HG03039 (cell line): ENCODE measurements around the gene FAM120B.
"Not testable (repeated sequence)": the region's sequence is repeated elsewhere in the genome, so short reads cannot be mapped to it uniquely, and the experiment has no call there.

Experiments
- ATAC-seq: cut with Tn5 transposase; IDR thresholded peaks from one replicate; pipeline ENCODE4 v1.9.1; 2021; ENCODE audit warnings: mild to moderate bottlenecking, moderate library complexity; ENCODE audit not compliant: unreplicated experiment

Gene FAM120B

GRCh38 chr6:170375661-170376060 lies 69.1 kb downstream of the FAM120B start:
- ATAC-seq: no peak

DNA sequence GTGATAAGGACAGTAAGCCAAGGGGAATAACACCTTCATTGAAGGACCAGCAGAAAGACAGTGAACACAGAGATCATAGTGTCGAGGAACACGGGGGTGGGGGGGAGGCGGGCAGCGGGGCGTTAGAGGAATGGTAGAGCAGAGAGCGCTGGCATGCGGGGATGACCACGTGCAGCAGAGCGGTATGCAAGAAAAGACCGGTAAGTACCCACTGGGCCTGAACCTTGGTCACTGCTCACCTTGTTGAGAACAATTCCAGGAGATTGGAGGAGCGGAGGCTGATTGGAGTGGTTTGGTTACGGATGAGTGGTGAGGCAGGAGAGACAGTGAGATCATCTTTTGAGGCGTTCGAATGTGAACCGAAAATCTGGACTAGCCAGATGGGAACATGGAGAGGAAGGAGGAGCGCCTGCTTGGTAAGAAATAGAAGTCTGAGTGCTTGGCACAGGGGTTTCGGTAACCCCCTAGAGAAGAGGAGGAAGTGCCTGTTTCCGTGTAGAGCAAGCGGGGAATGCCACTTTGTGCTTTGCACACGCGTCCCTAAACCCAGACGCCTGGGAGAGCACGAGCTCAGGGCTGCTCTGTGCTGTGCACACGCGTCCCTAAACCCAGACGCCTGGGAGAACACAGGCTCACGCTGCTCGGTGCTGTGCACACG lies 70.0 kb downstream of the FAM120B start:
- no peak for ATAC-seq

- no peak for ATAC-seq
Measured at GRCh38 chr6:170378502-170378901, 71.9 kb downstream of the FAM120B start.

DNA sequence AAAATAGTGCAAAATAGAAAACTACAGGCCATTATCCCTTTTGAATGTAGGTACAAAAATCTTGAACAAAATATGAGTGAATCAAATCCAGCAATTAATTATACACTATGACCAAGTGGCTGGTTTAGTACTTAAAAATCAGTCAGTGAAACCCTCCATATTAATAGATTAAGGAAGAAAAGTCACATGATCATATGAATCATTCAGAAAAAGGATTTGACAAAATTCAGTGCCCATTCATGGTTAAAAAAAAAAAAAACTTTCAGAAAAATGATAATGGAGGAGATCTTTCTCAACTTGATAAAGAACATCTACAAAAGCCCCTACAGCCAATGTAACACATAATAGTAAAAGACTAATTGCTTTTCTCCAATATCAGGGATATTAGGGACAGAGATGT lies 75.0 kb downstream of the FAM120B start:
- ATAC-seq: no peak

- no peak for ATAC-seq
Measured at GRCh38 chr6:170383466-170384035, 77.0 kb downstream of the FAM120B start.

- no peak for ATAC-seq
Measured at GRCh38 chr6:170385506-170385905, 78.9 kb downstream of the FAM120B start.

DNA sequence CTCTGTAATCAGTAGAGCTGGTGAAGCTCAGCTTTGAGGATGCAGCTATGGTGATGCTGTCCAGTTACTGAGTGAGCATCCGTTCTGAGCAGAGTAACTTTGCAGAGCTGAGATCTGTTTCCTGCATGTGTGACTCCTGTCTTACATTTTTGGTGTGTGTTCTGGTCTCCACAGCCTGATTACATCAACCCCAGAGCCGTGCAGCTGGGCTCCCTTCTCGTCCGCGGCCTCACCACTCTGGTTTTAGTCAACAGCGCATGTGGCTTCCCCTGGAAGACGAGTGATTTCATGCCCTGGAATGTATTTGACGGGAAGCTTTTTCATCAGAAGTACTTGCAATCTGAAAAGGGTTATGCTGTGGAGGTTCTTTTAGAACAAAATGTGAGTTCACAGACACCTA lies 81.6 kb downstream of the FAM120B start:
- no peak for ATAC-seq

GRCh38 chr6:170393033-170393432 lies 86.5 kb downstream of the FAM120B start:
- no peak for ATAC-seq

DNA sequence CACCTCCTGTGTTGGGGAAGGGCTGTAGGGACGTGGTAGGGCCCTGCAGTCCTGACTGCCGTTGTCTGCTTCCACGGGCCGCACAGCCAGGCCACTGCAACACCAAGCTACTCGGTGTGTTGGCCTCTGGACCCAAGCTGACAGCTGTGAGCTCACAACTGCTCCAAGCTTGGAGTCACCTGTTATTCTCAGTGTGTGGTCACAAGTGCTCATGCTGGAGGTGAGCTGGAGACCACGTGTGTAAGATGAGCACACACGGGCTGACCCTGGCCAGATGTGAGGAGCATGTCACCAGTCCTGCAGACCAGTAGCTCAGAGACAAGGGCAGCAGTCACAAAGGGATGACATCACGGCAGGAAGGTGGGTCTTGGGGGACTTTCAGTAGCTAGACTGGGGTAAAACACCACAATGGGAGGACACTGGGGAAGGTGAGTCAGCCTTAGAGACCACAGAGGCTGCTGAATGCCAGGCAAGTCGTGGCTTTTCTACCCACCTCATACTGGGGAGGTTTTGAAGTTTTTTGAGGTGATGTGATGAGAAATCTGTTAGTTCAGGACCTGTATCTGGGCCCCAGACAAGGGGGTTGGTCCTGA lies 87.3 kb downstream of the FAM120B start:
- no peak for ATAC-seq

- ATAC-seq: no peak
Measured at GRCh38 chr6:170394980-170395379, 88.4 kb downstream of the FAM120B start.

- ATAC-seq: not testable (repeated sequence)
Measured at GRCh38 chr6:170398743-170399369, 92.3 kb downstream of the FAM120B start.

GRCh38 chr6:170399955-170400558 lies 93.5 kb downstream of the FAM120B start:
- not testable (repeated sequence) for ATAC-seq

DNA sequence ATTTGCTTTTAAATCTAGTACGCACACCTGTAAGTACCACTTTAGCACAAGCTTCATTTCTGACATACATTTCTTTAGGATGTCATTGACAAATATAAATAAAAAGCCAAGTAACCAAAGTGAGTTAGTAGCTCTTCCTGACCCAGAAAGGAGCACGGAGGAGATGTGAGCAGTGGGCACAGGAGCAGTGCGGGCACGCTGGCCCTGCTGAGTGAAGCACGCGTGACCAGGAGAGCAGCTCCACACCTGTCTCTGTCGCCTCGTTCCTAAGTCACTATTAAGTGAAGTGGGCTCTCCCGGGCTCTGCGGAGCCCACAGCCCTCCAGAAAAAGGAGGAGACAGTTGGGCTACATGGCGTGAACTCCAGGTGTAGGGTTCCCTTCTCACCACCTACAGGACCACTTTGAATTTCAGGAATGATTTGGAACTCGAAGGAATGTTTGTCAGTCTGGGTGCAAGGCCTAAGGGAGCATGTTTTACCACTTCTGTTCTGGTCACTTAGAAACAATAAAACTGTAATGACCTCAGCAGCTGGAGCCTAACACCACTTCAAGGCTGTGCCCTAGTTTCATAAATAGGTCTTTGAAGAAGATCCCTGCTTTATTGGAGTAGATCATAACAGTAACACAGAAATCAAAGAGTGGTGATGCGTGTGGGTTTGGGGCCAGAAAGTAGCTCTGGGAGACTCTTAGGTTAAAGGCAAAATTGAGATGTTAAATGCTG lies 95.9 kb downstream of the FAM120B start:
- no peak for ATAC-seq

DNA sequence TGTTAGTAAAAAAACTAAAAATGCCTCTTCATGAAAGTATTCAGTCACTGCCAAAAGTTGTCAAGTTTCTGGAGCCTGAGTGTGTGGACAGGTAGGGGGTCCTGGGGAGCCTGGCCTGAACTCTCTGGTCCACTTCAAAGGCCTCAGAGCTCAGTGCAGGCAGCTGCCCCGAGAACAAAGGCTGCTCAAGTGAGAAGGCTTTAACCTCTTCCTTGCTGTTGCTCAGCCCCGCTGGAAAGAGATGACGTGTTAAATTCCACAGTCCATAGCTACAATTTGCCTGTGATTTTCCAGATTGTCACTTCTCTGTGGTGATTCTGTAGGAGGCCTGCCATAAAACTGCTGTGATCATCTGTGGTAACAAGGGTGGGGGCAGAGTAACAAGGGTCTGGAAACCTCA lies 96.9 kb downstream of the FAM120B start:
- no peak for ATAC-seq

- no peak for ATAC-seq
Measured at GRCh38 chr6:170404036-170404435, 97.5 kb downstream of the FAM120B start.

DNA sequence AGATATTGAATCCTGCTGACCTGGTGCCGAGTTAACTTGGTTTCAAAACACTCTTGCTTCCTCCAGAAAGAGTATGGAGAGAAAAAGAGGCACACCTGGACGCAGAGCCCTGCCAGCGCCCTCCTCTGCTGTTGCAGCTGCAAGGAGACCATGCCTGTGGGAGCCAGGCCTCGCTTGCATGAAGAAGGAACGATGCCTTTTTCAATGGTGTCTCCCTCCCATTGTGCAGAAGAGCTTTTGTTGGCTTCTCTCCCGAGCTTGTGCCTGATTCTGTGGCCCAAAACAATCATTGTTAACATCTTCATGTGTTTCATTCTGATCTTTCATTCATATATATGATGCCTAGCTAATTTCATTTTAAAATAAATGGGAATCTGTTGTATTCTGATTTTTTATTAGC lies 98.1 kb downstream of the FAM120B start:
- no peak for ATAC-seq

DNA sequence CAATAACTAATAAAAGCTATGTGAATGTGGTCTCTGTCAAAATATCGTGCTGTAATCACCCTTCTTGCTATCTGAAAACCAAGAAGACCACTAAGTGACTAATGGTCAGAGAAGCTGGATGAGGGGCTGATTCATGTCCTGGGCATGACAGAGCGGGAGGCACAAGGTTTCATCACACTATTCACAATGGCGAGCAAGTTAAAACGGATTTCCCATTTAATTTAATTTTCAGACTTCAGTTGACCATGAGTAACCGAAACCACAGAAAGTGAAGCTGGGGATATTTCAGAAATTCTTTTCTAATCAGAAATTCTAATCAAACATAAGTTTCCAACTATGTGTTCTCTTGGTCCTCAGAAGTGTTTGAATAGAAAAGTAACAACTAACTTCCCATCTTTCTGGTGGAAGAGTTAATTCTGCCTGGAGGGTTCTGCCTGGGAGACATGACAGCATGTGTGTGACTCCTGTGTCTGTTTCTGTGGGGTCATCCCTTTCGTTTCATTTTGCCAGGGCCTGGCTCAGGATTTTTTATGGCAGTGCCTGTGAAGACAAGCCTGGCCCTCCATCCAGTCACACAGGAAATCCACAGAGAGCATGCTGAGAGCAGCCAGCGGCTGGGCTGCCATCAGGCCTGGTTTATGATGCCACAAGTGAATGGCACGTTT lies 98.9 kb downstream of the FAM120B start:
- no peak for ATAC-seq

GRCh38 chr6:170407200-170407599 lies 100.6 kb downstream of the FAM120B start:
- ATAC-seq: no peak

GRCh38 chr6:170407932-170408331 lies 101.4 kb downstream of the FAM120B start:
- no peak for ATAC-seq

DNA sequence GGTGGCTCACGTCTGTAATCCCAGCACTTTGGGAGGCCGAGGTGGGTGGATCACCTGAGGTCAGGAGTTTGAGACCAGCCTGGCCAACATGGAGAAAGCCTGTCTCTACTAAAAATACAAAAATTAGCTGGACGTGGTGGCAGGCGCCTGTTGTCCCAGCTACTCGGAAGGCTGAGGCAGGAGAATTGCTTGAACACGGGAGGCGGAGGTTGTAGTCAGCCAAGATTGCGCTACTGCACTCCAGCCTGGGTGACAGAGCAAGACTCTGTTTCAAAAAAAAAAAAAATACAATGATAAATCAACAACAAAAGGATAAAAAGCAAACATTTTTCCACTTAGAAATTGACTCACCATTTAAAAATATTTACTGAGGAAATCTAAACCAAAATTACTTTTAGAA lies 103.2 kb downstream of the FAM120B start:
- not testable (repeated sequence) for ATAC-seq
